CD14-positive monocyte (primary cell): ENCODE results near the gene ERMAP. TPM values are rescaled to one million over a fixed set of nuclear protein-coding genes. Genes with fewer than 3 reads are reported as not detected.

Experiments
- DNase-seq, 3 donors: peaks; one replicate each; pipeline ENCODE4 v3.0.0-alpha.2; 2011 to 2022
- H2AFZ ChIP-seq: 2 replicates; pipeline ENCODE4 v1.6.0; 2012; ENCODE audit warnings: mild to moderate bottlenecking, low read depth, low read length, inconsistent platforms; ENCODE audit not compliant: insufficient read depth, poor library complexity, severe bottlenecking
- H3K27ac ChIP-seq, 2 donors: 1 replicate in 1 of 2; 2 replicates in 1 of 2; pipeline ENCODE4 v1.5.1; 2012 to 2013; ENCODE audit warnings: low read length in 2 of 2, control low read depth in 1 of 2, inconsistent platforms in 1 of 2, low read depth in 1 of 2, mild to moderate bottlenecking in 1 of 2
- H3K27me3 ChIP-seq, 2 donors: one replicate each; pipeline versions ENCODE4 v1.6.0 to v1.6.1; 2011 to 2013; ENCODE audit warnings: low read length in 2 of 2; ENCODE audit not compliant: control insufficient read depth in 2 of 2, insufficient read depth in 2 of 2
- H3K36me3 ChIP-seq, 2 donors: replicated peaks in 1 of 2; 1 replicate in 1 of 2; 2 replicates in 1 of 2; pipeline versions ENCODE4 v1.5.1 to v1.6.1; 2012 to 2013; ENCODE audit warnings: low read length in 2 of 2, control low read depth in 1 of 2, inconsistent platforms in 1 of 2, mild to moderate bottlenecking in 1 of 2; ENCODE audit not compliant: insufficient read depth in 2 of 2, control insufficient read depth in 1 of 2
- H3K4me1 ChIP-seq, 2 donors: 1 replicate in 1 of 2; 2 replicates in 1 of 2; pipeline versions ENCODE4 v1.5.1 to v1.6.1; 2012 to 2013; ENCODE audit warnings: low read length in 2 of 2, control low read depth in 1 of 2, inconsistent platforms in 1 of 2, mild to moderate bottlenecking in 1 of 2, moderate library complexity in 1 of 2; ENCODE audit not compliant: insufficient read depth in 2 of 2, control insufficient read depth in 1 of 2
- H3K4me2 ChIP-seq: replicated peaks from 2 replicates; pipeline ENCODE3; 2012; ENCODE audit warnings: low read length, moderate library complexity, mild to moderate bottlenecking; ENCODE audit not compliant: poor library complexity, severe bottlenecking; ENCODE audit errors: extremely low read depth
- H3K4me3 ChIP-seq, 3 experiments: fragments of 200-600 bp in 1 of 3; sonication (generic) in 1 of 3; replicated peaks in 1 of 3; 1 replicate in 2 of 3; 2 replicates in 1 of 3; pipeline ENCODE4 v1.5.1; 2011 to 2013; ENCODE audit warnings: low read length in 3 of 3, mild to moderate bottlenecking in 3 of 3, control low read depth in 2 of 3, low read depth in 2 of 3, inconsistent platforms in 1 of 3, moderate library complexity in 1 of 3
- H3K79me2 ChIP-seq: 2 replicates; pipeline ENCODE4 v1.6.0; 2012; ENCODE audit warnings: mild to moderate bottlenecking, control low read depth, inconsistent platforms, low read length, moderate library complexity; ENCODE audit not compliant: insufficient read depth
- H3K9ac ChIP-seq: 2 replicates; pipeline ENCODE4 v1.6.0; 2017; ENCODE audit warnings: low read length, mild to moderate bottlenecking; ENCODE audit not compliant: insufficient read depth, poor library complexity, severe bottlenecking
- H3K9me3 ChIP-seq, 2 donors: replicated peaks in 1 of 2; 1 replicate in 1 of 2; 2 replicates in 1 of 2; pipeline versions ENCODE4 v1.5.1 to v1.6.1; 2012 to 2013; ENCODE audit warnings: low read length in 2 of 2, control low read depth in 1 of 2; ENCODE audit not compliant: control insufficient read depth in 1 of 2, insufficient read depth in 1 of 2
- H4K20me1 ChIP-seq: 2 replicates; pipeline ENCODE4 v1.6.0; 2012; ENCODE audit warnings: mild to moderate bottlenecking, low read length, control low read depth, moderate library complexity; ENCODE audit not compliant: insufficient read depth
- H3K27ac Mint-ChIP-seq, 7 donors: one replicate each; pipeline ENCODE4 v1.8.0; 2020; ENCODE audit warnings: mild to moderate bottlenecking in 7 of 7, mixed read lengths in 7 of 7, moderate library complexity in 6 of 7, inconsistent platforms in 2 of 7
- H3K27me3 Mint-ChIP-seq, 3 donors: one replicate each; pipeline ENCODE4 v1.8.0; 2021 to 2022; ENCODE audit warnings: low read depth in 3 of 3, mild to moderate bottlenecking in 3 of 3, mixed read lengths in 3 of 3, moderate library complexity in 3 of 3, inconsistent platforms in 1 of 3
- H3K36me3 Mint-ChIP-seq, 2 donors: one replicate each; pipeline ENCODE4 v1.8.0; 2020; ENCODE audit warnings: mixed read lengths in 2 of 2, inconsistent platforms in 1 of 2, mild to moderate bottlenecking in 1 of 2
- H3K4me1 Mint-ChIP-seq: one replicate; pipeline ENCODE4 v1.8.0; 2020; ENCODE audit warnings: mild to moderate bottlenecking, mixed read lengths
- H3K4me3 Mint-ChIP-seq, 2 donors: one replicate each; pipeline ENCODE4 v1.8.0; 2020; ENCODE audit warnings: mild to moderate bottlenecking in 2 of 2, mixed read lengths in 2 of 2, moderate library complexity in 1 of 2
- H3K9me3 Mint-ChIP-seq, 7 donors: one replicate each; pipeline ENCODE4 v1.8.0; 2020 to 2022; ENCODE audit warnings: mixed read lengths in 7 of 7, mild to moderate bottlenecking in 6 of 7, moderate library complexity in 6 of 7, inconsistent platforms in 2 of 7
- CTCF ChIP-seq: fragments of 200-600 bp; IDR thresholded peaks from one replicate; pipeline ENCODE4 v1.8.0; 2022; ENCODE audit warnings: antibody characterized with exemption, mild to moderate bottlenecking
- WGBS: methylation state at CpG from one replicate; pipeline ENCODE4 v1.1.5; 2013; ENCODE audit warnings: missing lambda C conversion rate; ENCODE audit not compliant: insufficient coverage; 5-methylcytosine and 5-hydroxymethylcytosine counted together
- intact Hi-C, 2 donors: fragments of 100-400 bp; cut with micrococcal nuclease; formaldehyde crosslinking; loops; one replicate each; pipeline versions ENCODE4 v1.15.0 to v1.15.1; 2023
- polyA plus RNA-seq, 3 donors: library from polyadenylated mRNA; depleted of rRNA in 1 of 3; unstranded in 2 of 3; stranded (reverse) in 1 of 3; fragments of 300-500 nt in 2 of 3; fragments of >200 nt in 1 of 3; fragmentation: Illumina TruSeq in 2 of 3; gene quantifications; 1 replicate in 2 of 3; 2 replicates in 1 of 3; pipeline ENCODE4 v1.2.3, GENCODE V29; 2012 to 2021

The ERMAP gene
- polyA plus RNA-seq, 3 donors: 6.0 to 22.7 (median 8.4) TPM

GRCh38 chr1:42834803-42835202, 17.9 kb downstream of the ERMAP start:
- H3K27me3 ChIP-seq: no peaks in the 10 kb centered on the region
- H3K27me3 Mint-ChIP-seq: no peaks in the 10 kb centered on the region
- intact Hi-C loops: no loop called here
- WGBS: 81% methylated on average over 3 of the region's 5 CpGs
- peaks cover 42 to 59% of the 10 kb centered on the region in 2 donors for H3K36me3 Mint-ChIP-seq
- peaks cover 28% of the 10 kb centered on the region for H3K4me1 Mint-ChIP-seq
- H3K27ac Mint-ChIP-seq: no peak overlapping the region
- no peak for DNase-seq
- no peak overlapping the region for H2AFZ ChIP-seq
- H3K9me3 Mint-ChIP-seq: peaks cover 0 to 2% (median 0%) of the 10 kb centered on the region in 7 donors
- H3K4me3 Mint-ChIP-seq: no peak overlapping the region
- no peaks in the 10 kb centered on the region for H4K20me1 ChIP-seq
- H3K27ac ChIP-seq: no peak overlapping the region
- no peaks in the 10 kb centered on the region for H3K9me3 ChIP-seq
- no peak overlapping the region for H3K9ac ChIP-seq
- no peak overlapping the region for H3K4me2 ChIP-seq
- no peak for TF ChIP-seq CTCF
- H3K4me3 ChIP-seq: no peak overlapping the region
- H3K79me2 ChIP-seq: no peaks in the 10 kb centered on the region
- peaks cover 19 to 29% of the 10 kb centered on the region in 2 donors for H3K36me3 ChIP-seq
- peaks cover 22 to 27% of the 10 kb centered on the region in 2 donors for H3K4me1 ChIP-seq

- no peak overlapping the region for H3K27ac Mint-ChIP-seq
- no peak overlapping the region for H3K4me2 ChIP-seq
- no peak overlapping the region for H3K4me3 ChIP-seq
- no CpG with 5 or more reads among the region's 2 CpGs for WGBS
- intact Hi-C loops: no loop called here
- H2AFZ ChIP-seq: no peak overlapping the region
- peaks cover 13 to 22% of the 10 kb centered on the region in 2 donors for H3K36me3 ChIP-seq
- H3K27me3 ChIP-seq: no peaks in the 10 kb centered on the region
- peaks cover 28% of the 10 kb centered on the region for H3K4me1 Mint-ChIP-seq
- no peak overlapping the region for H3K27ac ChIP-seq
- no peaks in the 10 kb centered on the region for H3K79me2 ChIP-seq
- peaks cover 22 to 27% of the 10 kb centered on the region in 2 donors for H3K4me1 ChIP-seq
- H4K20me1 ChIP-seq: no peaks in the 10 kb centered on the region
- no peaks in the 10 kb centered on the region for H3K9me3 ChIP-seq
- H3K9me3 Mint-ChIP-seq: peaks cover 0 to 2% (median 0%) of the 10 kb centered on the region in 7 donors
- no peak for TF ChIP-seq CTCF
- H3K9ac ChIP-seq: no peak overlapping the region
- no peak for DNase-seq
- H3K36me3 Mint-ChIP-seq: peaks cover 38 to 59% of the 10 kb centered on the region in 2 donors
- H3K4me3 Mint-ChIP-seq: no peak overlapping the region
- no peaks in the 10 kb centered on the region for H3K27me3 Mint-ChIP-seq
Observed at GRCh38 chr1:42835422-42835821, 18.5 kb downstream of the ERMAP start.
